Measurements from ENCODE around the gene ASGR1. TPM values are rescaled to one million over a fixed set of nuclear protein-coding genes. Genes with fewer than 3 reads are reported as not detected.
"Not testable (repeated sequence)": the region's sequence is repeated elsewhere in the genome, so short reads cannot be mapped to it uniquely, and the experiment has no call there.

Gene ASGR1
- total and polyA plus RNA-seq, 11 donors = 0.19 to 3.5 (median 0.53) TPM; not detected in 3

DNA sequence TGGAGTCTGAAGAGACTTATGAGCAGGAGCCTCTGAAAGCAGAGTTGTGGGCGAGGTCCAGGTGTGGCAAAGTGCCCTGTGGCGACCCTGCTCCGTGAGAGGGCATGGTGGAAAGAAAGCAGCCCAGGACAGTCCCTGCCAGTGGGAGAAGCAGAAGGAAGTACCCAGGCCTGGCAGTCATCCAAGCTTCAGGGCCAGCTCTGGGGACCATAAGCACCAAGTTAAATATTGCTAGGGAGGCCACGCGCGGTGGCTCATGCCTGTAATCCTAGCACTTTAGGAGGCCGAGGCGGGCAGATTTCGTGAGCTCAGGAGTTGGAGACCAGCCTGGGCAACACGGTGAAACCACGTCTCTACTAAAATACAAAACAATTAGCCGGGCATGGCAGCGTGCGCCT is 4.9 kb upstream of the ASGR1 start:
- 70 to 79% (median 76%) methylated on average over 12 to 14 of the region's 14 CpGs for WGBS, 4 donors

GRCh38 chr17:7183433-7184090 is 4.4 kb upstream of the ASGR1 start:
- no peak for TF ChIP-seq CTCF (IDR thresholded peaks at IDR 0.05)
- ATAC-seq = peak in 1 of 4 donors; percentile 13
- H3K27ac ChIP-seq = no peak overlapping the region

More for the DNA sequence above, 4.9 kb upstream of the ASGR1 start:
- peak in 2 of 5 donors; percentile 57 to 65 for DNase-seq
- ATAC-seq = peak in 3 of 4 donors; percentile 17 to 55 (median 33)
- no peaks in the 10 kb centered on the region for H3K9me3 ChIP-seq
- H3K36me3 ChIP-seq = no peaks in the 10 kb centered on the region
- TF ChIP-seq POLR2A (IDR thresholded peaks at IDR 0.05) (no peak), CTCF (IDR thresholded peaks at IDR 0.05) (no peak)
- intact Hi-C loops (cut with DNase I) = no loop called here
- no peaks in the 10 kb centered on the region for H3K27me3 ChIP-seq
- H3K4me3 ChIP-seq = no peak overlapping the region
- H3K27ac ChIP-seq = no peak overlapping the region
- H3K4me1 ChIP-seq = no peaks in the 10 kb centered on the region

GRCh38 chr17:7182101-7182500 is 2.9 kb upstream of the ASGR1 start:
- DNase-seq; H3K4me3 ChIP-seq; H3K36me3 ChIP-seq; ATAC-seq; H3K9me3 ChIP-seq; intact Hi-C loops (cut with DNase I); H3K27ac ChIP-seq: not testable (repeated sequence)
- Histone ChIP-seq H3K27me3 (peaks cover 0 to 12% (median 6%) of the 10 kb centered on the region in 9 donors), H3K4me1 (peaks cover 0 to 14% (median 8%) of the 10 kb centered on the region in 12 donors)
- 96 to 100% (median 97%) methylated on average over 2 of the region's 2 CpGs for WGBS, 4 donors

More at GRCh38 chr17:7183433-7184090, 4.4 kb upstream of the ASGR1 start:
- no peak for DNase-seq
- WGBS, 4 donors = 84 to 92% (median 88%) methylated on average over 7 of the region's 7 CpGs
- no peaks in the 10 kb centered on the region for H3K36me3 ChIP-seq
- no peaks in the 10 kb centered on the region for H3K4me1 ChIP-seq
- no peak overlapping the region for H3K4me3 ChIP-seq
- no peaks in the 10 kb centered on the region for H3K9me3 ChIP-seq
- peaks cover 0 to 1% (median 0%) of the 10 kb centered on the region in 9 donors for H3K27me3 ChIP-seq
- intact Hi-C loops (cut with DNase I) = no loop called here

GRCh38 chr17:7178973-7179316 is 225 bp downstream of the ASGR1 start:
- ATAC-seq = no peak
- Histone ChIP-seq H3K4me3 (no peak overlapping the region), H3K36me3 (no peaks in the 10 kb centered on the region), H3K27ac (no peak overlapping the region), H3K4me1 (peaks cover 0 to 22% (median 12%) of the 10 kb centered on the region in 12 donors), H3K27me3 (peaks cover 0 to 23% (median 14%) of the 10 kb centered on the region in 9 donors), H3K9me3 (no peaks in the 10 kb centered on the region)
- intact Hi-C loops (cut with DNase I) = loop anchor here in 2 of 10 donors (5.0 kb wide), 1 partner anchor 127 kb away; no protein-coding TSS in a partner anchor
- DNase-seq = no peak
- no peak for TF ChIP-seq POLR2A (IDR thresholded peaks at IDR 0.05)
- no peak for TF ChIP-seq CTCF (IDR thresholded peaks at IDR 0.05)
- WGBS, 4 donors = 79 to 82% (median 82%) methylated on average over 11 of the region's 11 CpGs

Data from heart left ventricle (tissue), 16 donors.